GM11168 (cell line): ENCODE data around the gene FGFR2.

ENCODE experiments used
- in situ Hi-C: fragments of 300-500 bp; cut with MboI; formaldehyde crosslinking; loops from one replicate; pipeline ENCODE4 v1.12.0; 2022; ENCODE audit warnings: low sequenced_read_pairs; ENCODE audit not compliant: unreplicated experiment

Gene FGFR2

DNA sequence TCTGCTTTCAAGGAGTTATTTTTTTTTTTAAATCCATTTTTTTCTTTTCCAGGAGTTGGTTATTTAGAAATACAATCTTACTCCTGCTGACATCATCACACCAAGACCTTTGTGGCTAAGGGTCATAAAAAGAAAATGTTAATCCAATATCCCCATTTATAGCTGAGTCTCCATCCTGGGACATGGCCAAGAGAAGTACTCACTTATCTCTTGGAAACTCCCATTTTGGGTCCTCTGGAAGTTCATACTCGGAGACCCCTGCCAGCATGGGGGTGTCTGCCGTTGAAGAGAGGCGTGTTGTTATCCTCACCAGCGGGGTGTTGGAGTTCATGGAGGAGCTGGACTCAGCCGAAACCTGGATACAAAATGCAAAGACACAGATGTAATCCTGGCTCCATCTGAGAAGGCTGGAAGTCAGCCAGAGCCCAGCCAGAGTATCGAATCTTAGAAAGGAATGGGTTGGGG is 94.6 kb downstream of the FGFR2 start:
- in situ Hi-C loops, result no loop called here

DNA sequence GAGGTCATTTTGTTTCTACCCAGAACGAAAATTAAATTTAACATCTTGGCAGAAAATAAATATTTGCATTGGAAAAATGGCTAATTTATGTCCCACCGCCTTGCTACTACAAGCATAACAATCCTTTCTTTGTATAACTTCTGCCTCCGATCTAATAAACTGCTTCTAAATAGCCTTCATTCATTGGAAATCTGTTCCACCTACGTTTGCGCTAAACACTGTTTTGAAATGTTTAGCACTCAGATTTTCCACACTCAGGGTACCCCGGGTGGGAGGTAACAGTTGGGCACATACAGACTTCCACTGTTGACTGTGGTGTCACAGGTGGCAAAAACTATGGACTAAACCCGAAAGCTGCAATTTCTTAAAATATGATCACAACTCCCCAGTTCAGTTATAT is 96.4 kb downstream of the FGFR2 start:
- in situ Hi-C loops, result no loop called here

DNA sequence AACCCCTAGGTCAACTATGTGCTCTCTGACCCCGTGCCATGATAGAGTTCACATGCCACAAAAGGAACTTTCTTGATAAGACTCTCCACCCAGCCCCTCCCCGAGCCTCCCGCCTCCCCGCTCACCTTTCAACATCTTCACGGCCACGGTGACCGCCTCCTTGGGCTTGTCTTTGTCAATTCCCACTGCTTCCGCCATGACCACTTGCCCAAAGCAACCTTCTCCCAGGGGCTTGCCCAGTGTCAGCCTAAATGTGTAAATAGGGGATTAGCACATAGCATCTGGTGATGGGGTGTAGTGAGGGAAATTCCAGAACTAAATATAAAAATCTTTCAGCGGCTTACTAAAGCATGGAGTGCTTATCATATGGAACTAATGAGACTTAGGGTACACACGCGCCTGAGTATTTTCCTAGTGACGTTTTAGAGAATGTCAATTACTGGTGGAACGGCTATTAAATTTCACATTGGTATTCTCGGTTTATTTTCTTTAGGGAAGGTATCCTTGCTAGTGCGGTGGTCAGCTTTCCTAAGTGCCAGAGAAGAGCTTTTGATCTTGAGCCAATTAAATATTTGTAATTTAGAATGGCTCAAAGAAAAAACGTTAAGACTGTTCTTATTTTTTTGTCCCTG is 97.4 kb downstream of the FGFR2 start:
- in situ Hi-C loops, result no loop called here

DNA sequence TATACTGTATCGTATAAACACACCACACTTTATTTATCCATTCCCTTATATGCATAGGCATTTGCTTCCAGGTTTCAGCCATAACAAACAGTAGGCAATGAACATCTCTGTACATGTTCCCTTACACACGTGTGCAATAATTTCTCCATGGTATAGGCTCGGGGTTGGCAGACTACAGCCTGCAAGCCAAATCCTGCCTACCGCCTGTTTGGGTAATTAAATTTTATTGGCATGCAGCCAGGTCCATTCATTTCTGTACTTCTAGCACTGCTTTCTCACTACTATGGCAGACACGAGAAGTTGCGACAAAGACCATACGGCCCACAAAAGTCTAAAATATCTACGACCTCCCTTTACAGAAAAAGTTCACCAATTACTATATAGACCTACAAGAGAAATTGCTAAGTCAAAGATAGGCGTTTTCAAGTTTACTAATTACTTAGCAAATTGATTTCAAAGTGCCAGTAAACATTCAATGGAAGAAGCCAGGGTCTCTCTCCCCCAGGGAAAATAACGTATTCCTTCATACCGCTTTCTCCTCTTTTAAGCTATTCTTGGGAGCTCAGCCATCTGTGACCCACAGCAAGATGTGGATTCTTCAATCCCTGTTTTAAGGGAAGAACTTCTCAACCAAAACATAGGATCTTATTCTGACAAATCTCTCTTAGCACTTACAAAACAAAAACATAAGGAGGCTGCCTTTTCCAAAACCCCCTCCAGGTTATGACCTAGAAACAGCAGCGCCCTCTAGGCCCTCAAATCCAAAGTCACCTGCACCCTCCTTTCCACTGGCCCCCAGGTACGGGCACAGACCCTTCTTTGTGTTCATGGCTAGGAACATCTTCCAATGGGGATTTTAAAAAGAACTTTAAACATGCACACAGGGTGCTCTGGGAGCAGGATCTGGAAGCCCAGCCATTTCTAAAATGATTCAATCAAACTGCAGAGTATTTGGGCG is 100.5 kb downstream of the FGFR2 start:
- in situ Hi-C loops, result no loop called here

DNA sequence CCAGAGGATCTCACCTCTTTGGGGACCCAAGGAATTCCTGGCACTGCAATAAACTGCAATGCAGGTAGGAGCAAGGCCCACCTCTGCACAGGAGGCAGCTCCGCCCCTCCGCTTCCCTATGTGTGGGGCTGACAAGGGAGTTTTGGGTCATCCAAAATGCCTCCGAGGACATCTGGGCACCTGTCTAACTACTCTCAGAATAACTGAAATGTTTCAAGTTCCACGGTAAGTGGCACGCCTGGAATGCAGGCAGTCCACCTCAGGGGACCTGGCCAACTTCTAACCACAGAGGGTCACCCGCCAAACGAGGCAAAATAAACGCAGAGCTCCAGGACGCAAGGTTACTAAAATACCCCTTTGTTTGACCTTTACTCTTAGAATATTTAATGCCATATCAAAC is 102.5 kb downstream of the FGFR2 start:
- in situ Hi-C loops, result no loop called here

DNA sequence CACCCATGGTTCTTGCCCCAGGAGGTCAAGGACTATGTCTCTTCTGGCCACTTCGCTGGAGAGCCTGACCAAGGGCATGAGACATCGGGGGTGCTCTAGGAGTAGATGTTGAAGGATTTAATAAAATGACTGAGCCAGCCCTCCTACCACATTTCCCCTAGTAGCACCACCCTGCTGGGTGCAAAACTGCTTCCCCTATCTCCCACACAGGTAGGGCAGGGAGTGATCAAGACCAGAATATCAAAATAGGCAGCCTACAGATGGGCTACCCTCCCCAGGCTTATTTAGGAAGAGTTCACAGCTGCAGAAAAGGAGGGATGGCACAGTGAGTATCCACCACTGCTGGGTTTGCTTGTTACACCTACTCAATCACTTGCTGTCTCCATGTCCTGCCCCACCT is 103.9 kb downstream of the FGFR2 start:
- in situ Hi-C loops, result no loop called here

DNA sequence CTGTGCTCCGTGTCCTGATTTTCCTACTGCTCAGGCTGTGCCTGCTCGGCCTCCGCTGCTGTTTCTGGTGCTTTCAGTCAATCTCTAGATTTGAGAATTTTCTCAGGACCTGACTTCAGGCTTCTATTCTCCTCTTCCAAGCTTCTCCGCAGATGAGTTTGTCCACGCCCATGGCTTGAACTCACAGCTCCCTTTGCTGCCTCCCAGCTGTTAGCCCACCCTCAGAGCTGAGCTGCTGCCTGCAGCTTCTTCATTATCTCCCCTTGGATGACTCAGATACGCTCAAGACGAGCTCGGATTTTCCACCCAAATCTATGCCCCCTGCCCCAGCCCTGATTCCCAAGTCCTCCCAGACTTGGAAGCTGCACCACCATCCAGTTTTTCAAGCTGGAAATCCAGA is 104.7 kb downstream of the FGFR2 start:
- in situ Hi-C loops, result no loop called here

DNA sequence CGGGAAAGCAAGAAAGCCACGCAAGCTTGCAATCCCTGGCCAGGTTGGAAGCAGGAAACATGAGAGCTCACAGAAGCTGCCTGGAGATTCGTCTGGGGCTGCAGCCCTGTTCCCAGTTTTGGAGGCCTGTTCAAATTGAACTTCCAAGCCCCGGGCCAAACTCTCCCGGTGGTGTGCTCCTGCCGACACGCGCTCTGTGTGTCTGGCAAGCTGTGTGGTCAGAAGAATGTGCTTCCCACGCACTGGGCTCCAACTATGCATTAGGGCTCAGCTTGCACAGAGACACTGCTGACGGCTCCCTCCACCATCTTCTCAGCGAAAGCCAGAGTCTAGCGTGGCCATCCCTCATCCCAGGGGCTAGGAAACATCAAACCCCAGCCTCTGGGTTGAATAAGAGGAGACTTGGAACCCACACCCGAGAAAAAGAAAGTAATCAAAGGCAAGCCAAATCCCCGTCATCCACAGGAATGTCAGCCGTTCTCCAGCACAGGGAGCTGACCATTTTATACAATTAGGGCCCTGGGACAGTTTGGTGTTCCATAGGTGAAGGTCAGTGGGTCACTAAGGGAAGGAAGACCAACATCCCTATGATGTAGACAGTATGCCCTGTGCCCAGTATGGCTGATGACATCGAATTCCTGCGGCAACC is 107.2 kb downstream of the FGFR2 start:
- in situ Hi-C loops, result no loop called here

DNA sequence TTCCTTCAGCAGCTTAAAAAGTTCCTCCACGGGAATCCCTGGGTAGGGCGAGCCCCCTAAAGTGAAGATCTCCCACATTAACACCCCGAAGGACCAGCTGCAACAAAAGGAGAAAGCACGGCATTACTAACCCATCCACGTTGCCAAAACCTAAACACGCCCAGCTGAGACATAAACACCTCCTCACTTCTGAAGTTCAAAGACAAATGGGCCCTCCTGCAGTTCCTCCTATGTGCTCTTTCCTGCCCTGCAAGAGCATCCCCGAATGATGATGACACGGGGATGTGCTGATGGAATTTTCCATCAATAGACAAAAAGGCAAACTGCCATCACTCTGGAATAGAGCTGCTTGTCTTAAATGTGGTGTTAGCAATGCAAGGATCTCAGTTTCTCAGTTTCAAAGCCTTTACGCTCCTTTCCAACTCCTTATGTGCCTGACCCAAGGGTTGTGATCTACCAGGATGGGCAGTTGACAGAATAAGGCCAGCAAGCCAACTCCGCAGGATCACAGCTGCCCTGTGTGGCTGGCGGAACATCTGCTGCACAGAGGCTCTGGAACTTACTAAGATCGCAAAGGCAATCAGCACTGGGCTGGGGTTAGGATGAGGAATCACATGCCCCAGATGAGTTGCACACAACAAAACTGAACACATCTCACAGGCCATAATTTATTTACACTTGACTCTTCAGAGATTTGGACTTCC is 112.7 kb downstream of the FGFR2 start:
- in situ Hi-C loops, result no loop called here

DNA sequence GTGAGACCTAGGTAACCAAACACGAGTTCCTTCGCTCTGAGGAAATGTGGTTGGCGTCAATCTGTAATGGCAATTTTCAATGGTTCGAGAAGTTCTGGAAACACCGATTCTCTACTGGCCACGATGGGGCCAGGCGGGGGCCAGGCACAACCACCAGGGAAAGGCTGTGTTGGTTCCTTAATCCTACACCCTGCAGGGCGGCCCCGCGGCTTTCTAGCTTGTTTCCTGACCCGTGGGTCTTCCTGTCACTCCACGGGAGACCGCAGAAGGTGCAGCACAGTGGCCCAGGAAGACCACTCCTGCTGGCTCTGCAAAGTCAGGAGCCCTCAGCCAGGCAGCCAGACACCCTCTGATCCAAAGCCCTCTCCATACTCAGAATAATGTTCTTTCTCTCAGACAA is 113.4 kb downstream of the FGFR2 start:
- in situ Hi-C loops, result no loop called here

DNA sequence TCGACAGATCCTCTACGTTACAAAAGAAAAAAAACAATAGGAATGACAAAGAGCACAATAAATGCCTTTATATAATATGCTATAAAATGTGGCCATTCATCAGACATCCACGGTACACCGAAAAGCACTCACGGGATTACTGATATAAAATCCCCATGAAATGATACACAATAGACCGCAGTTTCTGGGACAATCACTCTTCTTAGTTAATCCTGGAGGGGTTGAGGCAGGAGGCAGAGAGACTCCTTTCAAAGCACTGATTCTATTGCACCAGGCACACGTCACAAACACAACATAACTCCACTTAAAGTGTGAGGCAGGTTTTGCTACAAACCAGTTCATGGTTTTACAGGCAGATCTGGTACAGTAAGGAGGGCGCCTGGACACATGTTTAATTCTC is 113.8 kb downstream of the FGFR2 start:
- in situ Hi-C loops, result no loop called here

DNA sequence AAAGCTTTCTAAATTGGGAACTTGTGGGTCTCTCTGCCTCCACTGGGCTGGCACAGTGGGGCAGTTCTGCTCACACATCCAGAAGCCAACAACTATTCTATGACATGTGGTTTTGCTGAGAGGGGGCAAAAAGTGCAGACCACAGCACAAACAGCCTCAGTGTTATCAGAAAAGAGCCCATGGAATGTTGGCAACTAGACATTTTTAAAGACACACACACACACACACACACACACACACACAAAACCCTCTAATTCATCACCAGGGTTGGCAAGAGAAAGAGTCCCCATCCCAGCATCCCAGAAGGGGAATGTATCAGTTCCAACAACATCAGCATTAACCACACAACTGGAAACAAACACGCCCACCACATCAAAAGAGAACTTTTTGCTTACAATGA is 117.1 kb downstream of the FGFR2 start:
- in situ Hi-C loops, result no loop called here

DNA sequence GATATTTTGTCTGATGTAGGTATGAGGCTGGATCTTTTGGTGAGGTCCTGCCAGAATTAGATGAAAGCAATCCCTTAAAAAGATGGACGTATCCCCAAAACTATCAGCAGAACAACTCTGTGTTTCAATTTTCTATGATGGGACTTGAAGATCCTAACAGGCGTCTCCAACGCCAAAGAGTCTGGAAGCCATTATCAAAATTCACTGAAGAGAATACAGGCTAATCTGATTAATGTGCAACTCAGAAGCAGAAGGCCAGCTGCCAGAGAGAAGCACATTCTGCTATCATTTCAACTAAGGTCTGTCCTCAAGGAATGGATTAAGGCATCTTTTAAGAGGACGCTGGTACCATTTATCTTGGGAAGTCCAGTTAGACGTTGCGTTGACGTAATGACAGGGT is 119.7 kb downstream of the FGFR2 start:
- in situ Hi-C loops, result no loop called here

DNA sequence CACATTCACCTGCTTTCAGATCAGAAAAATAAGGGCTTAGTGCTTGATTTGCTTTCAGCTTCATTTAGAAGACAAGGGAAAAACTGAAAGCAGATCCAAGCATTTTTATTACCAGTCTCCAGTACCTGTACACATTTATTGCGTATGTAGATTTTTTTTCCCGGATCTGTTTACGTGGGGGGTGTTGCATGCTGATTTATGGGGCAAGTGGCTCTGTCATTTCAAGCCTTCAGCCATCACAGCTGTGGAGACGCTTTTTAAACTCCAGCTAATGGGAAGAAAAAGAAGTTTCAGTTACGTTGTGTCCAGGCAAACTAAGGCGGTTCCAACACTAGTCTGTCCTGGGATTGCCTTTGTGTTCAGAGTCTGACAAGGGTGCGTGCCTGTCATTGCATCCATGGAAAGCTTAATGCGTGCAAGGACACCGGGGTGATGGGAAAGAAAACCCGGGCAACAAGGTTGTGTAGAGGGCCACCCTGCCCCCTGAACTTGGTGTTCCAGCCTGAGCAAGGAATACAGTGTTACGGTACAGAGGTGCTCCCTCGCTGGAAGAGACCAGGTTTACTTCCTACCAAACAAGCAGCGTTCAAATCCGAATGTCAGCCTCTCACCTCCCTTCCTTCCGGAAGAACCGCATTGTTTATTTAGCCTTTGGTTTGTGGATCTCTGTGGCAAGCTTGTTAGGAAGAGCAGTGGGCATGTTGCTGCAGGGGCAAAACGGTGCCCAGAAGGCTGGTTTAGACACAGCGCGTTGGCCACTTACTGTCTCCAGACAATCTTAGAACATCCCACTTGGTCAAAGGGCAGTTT is 128.2 kb downstream of the FGFR2 start:
- in situ Hi-C loops, result no loop called here

DNA sequence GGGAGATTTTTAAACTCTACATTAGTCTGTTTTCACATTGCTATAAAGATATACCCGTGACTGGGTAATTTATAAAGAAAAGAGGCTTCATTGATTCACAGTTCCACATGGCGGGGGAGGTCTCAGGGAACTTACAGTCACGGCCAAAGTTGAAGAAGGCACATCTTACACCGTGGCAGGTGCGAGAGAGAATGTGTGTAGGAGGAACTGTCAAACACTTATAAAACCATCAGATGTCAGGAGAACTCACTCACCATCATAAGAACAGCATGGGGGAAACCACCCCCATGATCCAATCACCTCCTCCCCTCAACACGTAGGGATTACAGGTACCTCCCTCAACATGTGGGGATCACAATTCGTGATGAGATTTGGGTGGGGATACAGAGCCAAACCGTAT is 129.5 kb downstream of the FGFR2 start:
- in situ Hi-C loops, result no loop called here

DNA sequence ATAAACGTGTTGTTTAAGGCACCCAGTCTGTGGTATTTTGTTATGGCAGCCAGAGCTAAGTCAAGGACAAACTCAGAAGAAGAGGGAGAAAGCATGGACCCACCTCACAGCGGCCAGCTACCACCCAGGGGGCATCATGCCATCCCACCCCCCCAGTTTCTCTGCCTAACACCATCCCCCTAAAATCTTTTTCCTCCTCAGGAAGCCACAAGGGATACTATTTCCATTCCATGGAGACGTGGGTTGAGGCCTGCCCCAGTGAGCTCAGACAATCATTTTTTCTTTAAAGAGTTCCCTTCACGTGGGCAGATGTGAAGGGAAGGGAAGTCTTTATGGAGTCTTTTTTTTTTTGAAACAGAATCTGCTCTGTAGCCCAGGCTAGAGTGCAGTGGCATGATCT is 131.8 kb downstream of the FGFR2 start:
- in situ Hi-C loops, result no loop called here

DNA sequence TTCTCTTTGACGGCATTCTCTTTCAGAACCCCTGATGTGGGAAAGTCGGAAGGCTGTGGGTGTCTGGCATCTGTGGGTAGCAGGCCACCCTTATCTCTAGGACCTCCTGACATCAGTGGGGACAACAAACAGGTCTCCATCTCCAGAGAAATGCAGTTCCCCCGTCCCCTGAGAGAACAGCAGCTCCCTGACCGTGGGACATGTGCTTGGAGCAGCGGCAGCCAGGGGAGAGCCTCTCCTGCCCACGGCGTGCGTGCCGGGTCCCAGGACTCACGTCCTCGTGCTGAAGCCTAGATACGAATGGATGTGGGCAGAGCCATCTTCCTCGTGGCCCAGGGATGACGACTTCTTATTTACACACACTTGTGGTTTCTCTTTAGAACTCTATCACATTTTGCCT is 133.0 kb downstream of the FGFR2 start:
- in situ Hi-C loops, result no loop called here

DNA sequence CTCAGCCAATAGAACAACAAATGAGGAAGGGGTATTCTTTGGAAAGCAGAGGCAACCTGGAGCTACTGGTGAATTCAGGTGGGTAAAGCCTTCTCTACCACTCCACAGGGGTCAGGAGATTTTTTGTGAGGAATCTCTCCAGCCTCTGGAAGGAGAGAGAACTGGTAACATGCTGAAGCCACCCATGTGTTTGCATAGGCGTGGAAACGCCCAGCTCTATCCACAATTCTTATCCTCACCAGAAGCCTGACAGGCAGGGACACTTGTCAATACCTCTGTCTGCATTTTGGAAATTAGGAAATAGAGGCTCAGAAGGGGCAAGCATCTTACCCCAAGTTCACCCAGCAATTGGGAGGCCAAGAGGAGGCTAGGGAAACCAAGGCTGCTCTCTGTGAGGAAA is 133.7 kb downstream of the FGFR2 start:
- in situ Hi-C loops, result no loop called here

DNA sequence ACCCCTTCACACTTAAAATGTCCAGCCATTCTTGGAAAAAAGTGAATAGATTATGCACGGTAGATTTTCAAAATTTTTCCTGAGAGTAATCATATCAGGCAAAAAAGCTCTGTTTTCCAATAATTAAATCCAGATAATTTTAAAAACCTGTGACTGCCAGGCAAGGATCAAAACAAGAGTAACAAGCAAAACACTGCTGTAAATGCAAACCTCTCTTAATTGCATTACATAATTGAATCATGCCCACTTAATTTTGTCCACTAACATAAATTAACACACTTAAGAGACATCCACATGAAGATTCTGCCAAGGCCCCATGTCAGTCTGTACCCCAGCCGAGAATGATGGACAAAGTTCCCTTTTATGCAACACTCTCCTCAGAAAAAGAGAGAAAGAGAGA is 135.3 kb downstream of the FGFR2 start:
- in situ Hi-C loops, result no loop called here

DNA sequence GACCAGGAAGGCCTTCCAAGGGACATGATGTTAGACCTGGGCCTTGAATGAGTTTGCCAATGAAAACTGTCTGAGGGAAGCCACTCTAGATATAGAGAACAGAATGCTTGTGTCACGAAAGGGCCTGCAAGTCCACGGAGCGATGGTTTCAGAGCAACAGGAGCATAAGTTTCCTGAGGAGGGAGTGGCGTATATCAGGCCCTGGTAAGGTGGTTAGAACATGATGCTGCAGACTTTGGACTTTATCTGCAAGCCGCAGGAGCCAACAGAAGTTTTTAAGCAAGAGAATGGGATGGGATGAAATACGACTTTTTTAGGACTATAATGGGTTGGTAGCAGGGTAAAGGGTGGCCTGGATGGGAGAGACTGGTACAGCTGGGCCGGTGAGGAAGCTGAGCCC is 136.0 kb downstream of the FGFR2 start:
- in situ Hi-C loops, result no loop called here
